Lung microvascular endothelial cell (primary cell): Measurements from ENCODE around the gene TMEM108. TPM values are rescaled to one million over a fixed set of nuclear protein-coding genes. Genes with fewer than 3 reads are reported as not detected.

Experiments used
- DNase-seq, 2 donors: peaks; one replicate each; pipeline versions ENCODE4 v3.0.0 to v3.0.0-alpha.2; 2010; ENCODE audit warnings: low read depth in 2 of 2
- total RNA-seq: library from RNA; depleted of rRNA; stranded (reverse); fragments of >200 nt; gene quantifications from 2 replicates; pipeline ENCODE4 v1.2.1, GENCODE V29; 2014

The TMEM108 gene
- total RNA-seq, 1 donor from 2014 or later, result not detected

- DNase-seq, result no peak
Measured at GRCh38 chr3:133227813-133228212, 189.6 kb downstream of the TMEM108 start.

GRCh38 chr3:133230195-133230594 is 192.0 kb downstream of the TMEM108 start:
- no peak for DNase-seq

- no peak for DNase-seq
Measured at GRCh38 chr3:133236901-133237300, 198.7 kb downstream of the TMEM108 start.

GRCh38 chr3:133237380-133237779 is 199.2 kb downstream of the TMEM108 start:
- DNase-seq, result no peak

GRCh38 chr3:133238015-133238414 is 199.8 kb downstream of the TMEM108 start:
- no peak for DNase-seq

GRCh38 chr3:133246119-133246518 is 207.9 kb downstream of the TMEM108 start:
- DNase-seq, result peak in 1 of 2 donors; percentile 17

- no peak for DNase-seq
Measured at GRCh38 chr3:133246773-133247172, 208.6 kb downstream of the TMEM108 start.

- peak in 1 of 2 donors; percentile 38 for DNase-seq
Measured at GRCh38 chr3:133248389-133248788, 210.2 kb downstream of the TMEM108 start.

GRCh38 chr3:133249490-133249889 is 211.3 kb downstream of the TMEM108 start:
- no peak for DNase-seq

- DNase-seq, result no peak
Measured at GRCh38 chr3:133254151-133254550, 216.0 kb downstream of the TMEM108 start.

- no peak for DNase-seq
Measured at GRCh38 chr3:133254716-133255115, 216.5 kb downstream of the TMEM108 start.

GRCh38 chr3:133256787-133257483 is 218.7 kb downstream of the TMEM108 start:
- DNase-seq, result peak in 1 of 2 donors; percentile 2

- DNase-seq, result no peak
Measured at GRCh38 chr3:133258358-133258757, 220.2 kb downstream of the TMEM108 start.

GRCh38 chr3:133259767-133260166 is 221.6 kb downstream of the TMEM108 start:
- DNase-seq, result no peak

- no peak for DNase-seq
Measured at GRCh38 chr3:133262333-133262732, 224.1 kb downstream of the TMEM108 start.

GRCh38 chr3:133264920-133265319 is 226.7 kb downstream of the TMEM108 start:
- no peak for DNase-seq

GRCh38 chr3:133268726-133269134 is 230.5 kb downstream of the TMEM108 start:
- no peak for DNase-seq

- no peak for DNase-seq
Measured at GRCh38 chr3:133269393-133269792, 231.2 kb downstream of the TMEM108 start.

GRCh38 chr3:133270631-133271030 is 232.4 kb downstream of the TMEM108 start:
- DNase-seq, result no peak

- DNase-seq, result no peak
Measured at GRCh38 chr3:133271042-133271441, 232.9 kb downstream of the TMEM108 start.

GRCh38 chr3:133271539-133271938 is 233.3 kb downstream of the TMEM108 start:
- DNase-seq, result peak in 1 of 2 donors; percentile 19

GRCh38 chr3:133273346-133273745 is 235.2 kb downstream of the TMEM108 start:
- DNase-seq, result no peak

- no peak for DNase-seq
Measured at GRCh38 chr3:133274477-133274876, 236.3 kb downstream of the TMEM108 start.

GRCh38 chr3:133276594-133276993 is 238.4 kb downstream of the TMEM108 start:
- DNase-seq, result no peak
